HepG2 (cell line): ENCODE data around the gene MYBPC2. TPM values are rescaled to one million over a fixed set of nuclear protein-coding genes. Genes with fewer than 3 reads are reported as not detected.

Source experiments
- ATAC-seq: fragments of 200-7000 bp; cut with Tn5 transposase; 3 replicates; pipeline ENCODE4 v1.9.1; 2020; ENCODE audit warnings: mild to moderate bottlenecking, moderate library complexity
- BruUV-seq: library from RNA; stranded (reverse); fragments of 400-500 nt; replicated peaks from 2 replicates; lab custom pipeline; 2021; lab: Mats Ljungman, UMichigan
- CTCF ChIA-PET: fragments of 300-600 bp; formaldehyde crosslinking; extraction: SDS; loops from one replicate; lab custom pipeline; 2021; ENCODE audit warnings: low total read pairs, inconsistent platforms, low intra/inter-chr PET ratio; lab: Yijun Ruan, JAX
- POLR2A ChIA-PET: fragments of 350-600 bp; sonication (Branson Sonifier 250); formaldehyde crosslinking; loops from one replicate; lab custom pipeline; 2020; ENCODE audit warnings: antibody characterized with exemption, inconsistent platforms; lab: Yijun Ruan, JAX
- DNase-seq: peaks from one replicate; pipeline ENCODE4 v3.0.0-alpha.2; 2015; ENCODE audit warnings: low spot score
- FAIRE-seq: peaks from 3 replicates; lab custom pipeline; 2011; peaks lifted over from hg19 to GRCh38; lab: Jason Lieb, UNC
- H2AFZ ChIP-seq: one replicate; pipeline ENCODE4 v1.6.1; 2011; ENCODE audit warnings: low read length, inconsistent platforms
- H3K27ac ChIP-seq: fragments of 300-600 bp; 3 replicates; pipeline ENCODE4 v1.8.0; 2011; ENCODE audit warnings: mixed run types, mild to moderate bottlenecking, mixed read lengths, low read length, inconsistent platforms; ENCODE audit not compliant: insufficient read depth; ENCODE audit errors: extremely low read length
- H3K27me3 ChIP-seq, 2 experiments: fragments of 200-600 bp in 1 of 2; 2 replicates in 1 of 2; 3 replicates in 1 of 2; pipeline versions ENCODE4 v1.6.0 to v1.8.0; 2011; ENCODE audit warnings: low read length in 2 of 2, mild to moderate bottlenecking in 2 of 2, moderate library complexity in 2 of 2, inconsistent platforms in 1 of 2; ENCODE audit not compliant: insufficient read depth in 2 of 2, control insufficient read depth in 1 of 2
- H3K36me3 ChIP-seq, 2 experiments: fragments of 200-600 bp in 1 of 2; replicated peaks in 1 of 2; 2 replicates in 1 of 2; 3 replicates in 1 of 2; pipeline versions ENCODE4 v1.5.1 to v1.8.0; 2011; ENCODE audit warnings: low read length in 2 of 2, inconsistent platforms in 1 of 2; ENCODE audit not compliant: insufficient read depth in 2 of 2, control insufficient read depth in 1 of 2
- H3K4me1 ChIP-seq: 2 replicates; pipeline ENCODE4 v1.5.1; 2012; ENCODE audit warnings: low read length, inconsistent platforms; ENCODE audit not compliant: insufficient read depth
- H3K4me2 ChIP-seq: 2 replicates; pipeline ENCODE4 v1.6.0; 2011; ENCODE audit warnings: low read depth, low read length, inconsistent platforms
- H3K4me3 ChIP-seq, 3 experiments: fragments of 200-600 bp in 1 of 3; sonication (generic), shearing (Covaris generic) in 1 of 3; replicated peaks in 1 of 3; 2 replicates each; pipeline ENCODE4 v1.5.1; 2011 to 2016; ENCODE audit warnings: low read length in 3 of 3, inconsistent platforms in 2 of 3, low read depth in 2 of 3, mild to moderate bottlenecking in 2 of 3, control low read depth in 1 of 3, mixed read lengths in 1 of 3; ENCODE audit not compliant: insufficient read depth in 1 of 3
- H3K79me2 ChIP-seq: one replicate; pipeline ENCODE4 v1.6.1; 2011; ENCODE audit warnings: low read length, inconsistent platforms; ENCODE audit not compliant: insufficient read depth
- H3K9ac ChIP-seq: 2 replicates; pipeline ENCODE4 v1.6.0; 2011; ENCODE audit warnings: mild to moderate bottlenecking, low read depth, low read length, inconsistent platforms; ENCODE audit not compliant: insufficient read depth
- H3K9me3 ChIP-seq: 2 replicates; pipeline ENCODE4 v1.5.1; 2012; ENCODE audit warnings: mild to moderate bottlenecking, low read length
- H4K20me1 ChIP-seq: 2 replicates; pipeline ENCODE4 v1.6.0; 2011; ENCODE audit warnings: inconsistent platforms, mild to moderate bottlenecking, low read length, moderate library complexity; ENCODE audit not compliant: insufficient read depth
- CC2D1A ChIP-seq: sonication (generic); formaldehyde crosslinking; IDR thresholded peaks from 2 replicates; pipeline ENCODE4 v1.8.1; 2023; ENCODE audit warnings: mild to moderate bottlenecking, missing genetic modification reagents
- EZH2 ChIP-seq: conservative IDR thresholded peaks from 2 replicates; pipeline ENCODE4 v1.6.1; 2012; ENCODE audit warnings: mild to moderate bottlenecking, low read depth, low read length, moderate library complexity
- IKZF1 ChIP-seq: fragments of 450-650 bp; IDR thresholded peaks from 2 replicates; pipeline ENCODE4 v1.7.1; 2016
- SRSF4 ChIP-seq: fragments of 200-400 bp; formaldehyde crosslinking; IDR thresholded peaks from one replicate; pipeline ENCODE4 v1.6.1; 2018; ENCODE audit warnings: mild to moderate bottlenecking, low read depth, low read length, moderate library complexity; ENCODE audit not compliant: poor library complexity, severe bottlenecking
- ZBTB1 ChIP-seq: sonication (generic); formaldehyde crosslinking; IDR thresholded peaks from 2 replicates; pipeline ENCODE4 v1.4.0; 2020; ENCODE audit warnings: missing genetic modification reagents, borderline replicate concordance
- ZNF24 ChIP-seq: fragments of 450-650 bp; IDR thresholded peaks from 2 replicates; pipeline ENCODE4 v1.6.1; 2017; ENCODE audit warnings: antibody characterized with exemption, mild to moderate bottlenecking
- ZNF768 ChIP-seq: sonication (generic); formaldehyde crosslinking; IDR thresholded peaks from 2 replicates; pipeline ENCODE4 v1.4.0; 2020; ENCODE audit warnings: missing genetic modification reagents
- WGBS: methylation state at CpG from one replicate; pipeline ENCODE4 v1.1.6; 2017; ENCODE audit warnings: low lambda C conversion rate; 5-methylcytosine and 5-hydroxymethylcytosine counted together
- in situ Hi-C: cut with HindIII; loops from 2 replicates; pipeline ENCODE4 v1.10.0; 2017; ENCODE audit warnings: low pct_unique_long_range_greater_than_20kb; ENCODE audit not compliant: extremely low pct_ligation_motif_present
- intact Hi-C: fragments of 100-400 bp; cut with micrococcal nuclease; formaldehyde crosslinking; loops from one replicate; pipeline ENCODE4 v1.10.0; 2022; ENCODE audit not compliant: unreplicated experiment
- polyA plus RNA-seq, 8 experiments: library from polyadenylated mRNA; depleted of rRNA in 3 of 8; stranded (reverse) in 7 of 8; unstranded in 1 of 8; fragments of >200 nt; fragmentation: Illumina TruSeq in 4 of 8; extraction: Trizol in 4 of 8; gene quantifications; 2 replicates each; pipeline versions ENCODE4 v1.2.1 to v1.2.3, GENCODE V29; 2011 to 2016; ENCODE audit warnings: low read depth in 4 of 8, missing spikeins in 1 of 8, mixed read lengths in 1 of 8; ENCODE audit not compliant: insufficient read depth in 1 of 8
- total RNA-seq, 5 experiments: library from RNA; depleted of rRNA; stranded (reverse); fragments of >200 nt; fragmentation: Illumina TruSeq; extraction: Trizol; gene quantifications; 2 replicates each; pipeline ENCODE4 v1.2.3, GENCODE V29; 2016; ENCODE audit warnings: low read depth in 1 of 5
- TF ChIP-seq, protein P1 (sequence below): IDR thresholded peaks from 2 replicates; pipeline ENCODE4 v1.6.1; 2016; ENCODE audit warnings: missing compliant biosample characterization, missing genetic modification reagents, borderline replicate concordance
- TF ChIP-seq, protein P2 (sequence below): sonication (generic); formaldehyde crosslinking; IDR thresholded peaks from 2 replicates; pipeline ENCODE4 v1.5.0; 2020; ENCODE audit warnings: mild to moderate bottlenecking, missing genetic modification reagents, moderate library complexity
- TF ChIP-seq, protein P3 (sequence below): sonication (generic); formaldehyde crosslinking; IDR thresholded peaks from 2 replicates; pipeline ENCODE4 v1.5.0; 2020; ENCODE audit warnings: mild to moderate bottlenecking, missing genetic modification reagents, borderline replicate concordance

MYBPC2 gene
- total and polyA plus RNA-seq, 2 of the 13 experiments (the other 11 are each of a cell fraction or from before 2014, with no cell fraction given), result not detected

DNA sequence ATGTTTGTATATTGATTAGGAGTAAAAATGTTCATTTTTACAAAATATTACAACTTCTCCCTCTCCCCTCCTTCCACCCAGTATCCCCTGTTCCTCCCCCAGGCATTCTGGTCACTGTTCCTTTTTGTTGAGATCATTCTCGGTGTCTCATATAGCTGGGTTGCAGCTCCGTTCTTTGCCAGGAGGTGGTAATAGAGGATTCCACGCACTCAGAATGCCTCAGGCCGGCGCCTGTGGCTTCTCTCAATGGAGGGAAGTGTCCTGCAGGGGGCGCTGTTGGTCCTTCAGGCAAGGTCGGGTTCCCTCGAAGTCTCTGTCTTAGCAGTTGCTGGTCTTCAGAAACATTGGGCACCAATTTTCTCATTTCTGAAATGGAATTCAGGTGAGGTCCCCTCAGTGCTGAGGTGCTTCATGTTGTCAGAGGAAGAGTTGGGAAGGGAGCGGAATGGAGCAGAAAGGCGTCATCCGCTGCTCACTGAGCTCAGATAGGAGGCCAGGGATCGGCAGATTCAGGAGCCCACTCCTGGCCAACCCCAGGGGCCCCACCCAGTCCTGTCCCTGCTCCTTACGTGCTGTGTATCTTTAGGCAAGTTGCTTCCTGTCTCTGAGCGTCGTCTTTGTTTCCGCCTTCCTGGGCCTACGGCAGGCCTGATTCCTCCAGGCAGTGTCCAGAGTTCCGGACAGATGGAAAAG lies 54.3 kb downstream of the MYBPC2 start:
- Histone ChIP-seq H3K4me2 (no peak overlapping the region), H3K4me3 (no peak overlapping the region), H3K4me1 (no peaks in the 10 kb centered on the region), H3K9me3 (peaks cover 15% of the 10 kb centered on the region), H3K27ac (no peak overlapping the region), H4K20me1 (no peaks in the 10 kb centered on the region), H3K36me3 (no peaks in the 10 kb centered on the region), H3K9ac (no peak overlapping the region), H2AFZ (no peak overlapping the region), H3K79me2 (no peaks in the 10 kb centered on the region), H3K27me3 (peaks cover 7 to 36% of the 10 kb centered on the region in 2 experiments; a peak in 4 of 5 replicates)
- DNase-seq (peak; percentile 51), FAIRE-seq (no peak), ATAC-seq (no peak)
- in situ Hi-C loops, result no loop called here
- ChIA-PET POLR2A (no interaction called here), CTCF (no interaction called here)
- 63% methylated on average over 18 of the region's 18 CpGs for WGBS
- intact Hi-C loops, result no loop called here
- no TSS peak for BruUV-seq
- no peak for TF ChIP-seq EZH2
- TF ChIP-seq ZNF24, result no peak
- no peak for TF ChIP-seq SRSF4
- TF ChIP-seq, protein P1, sequence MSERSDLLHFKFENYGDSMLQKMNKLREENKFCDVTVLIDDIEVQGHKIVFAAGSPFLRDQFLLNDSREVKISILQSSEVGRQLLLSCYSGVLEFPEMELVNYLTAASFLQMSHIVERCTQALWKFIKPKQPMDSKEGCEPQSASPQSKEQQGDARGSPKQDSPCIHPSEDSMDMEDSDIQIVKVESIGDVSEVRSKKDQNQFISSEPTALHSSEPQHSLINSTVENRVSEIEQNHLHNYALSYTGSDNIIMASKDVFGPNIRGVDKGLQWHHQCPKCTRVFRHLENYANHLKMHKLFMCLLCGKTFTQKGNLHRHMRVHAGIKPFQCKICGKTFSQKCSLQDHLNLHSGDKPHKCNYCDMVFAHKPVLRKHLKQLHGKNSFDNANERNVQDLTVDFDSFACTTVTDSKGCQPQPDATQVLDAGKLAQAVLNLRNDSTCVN, result no peak
- TF ChIP-seq ZBTB1 (CRISPR knock-in tag), result no peak
- TF ChIP-seq ZNF768 (CRISPR knock-in tag), result peak; percentile 78; the same call in 1 of the 2 replicates
- no peak for TF ChIP-seq CC2D1A (CRISPR knock-in tag)
- TF ChIP-seq, protein P2, sequence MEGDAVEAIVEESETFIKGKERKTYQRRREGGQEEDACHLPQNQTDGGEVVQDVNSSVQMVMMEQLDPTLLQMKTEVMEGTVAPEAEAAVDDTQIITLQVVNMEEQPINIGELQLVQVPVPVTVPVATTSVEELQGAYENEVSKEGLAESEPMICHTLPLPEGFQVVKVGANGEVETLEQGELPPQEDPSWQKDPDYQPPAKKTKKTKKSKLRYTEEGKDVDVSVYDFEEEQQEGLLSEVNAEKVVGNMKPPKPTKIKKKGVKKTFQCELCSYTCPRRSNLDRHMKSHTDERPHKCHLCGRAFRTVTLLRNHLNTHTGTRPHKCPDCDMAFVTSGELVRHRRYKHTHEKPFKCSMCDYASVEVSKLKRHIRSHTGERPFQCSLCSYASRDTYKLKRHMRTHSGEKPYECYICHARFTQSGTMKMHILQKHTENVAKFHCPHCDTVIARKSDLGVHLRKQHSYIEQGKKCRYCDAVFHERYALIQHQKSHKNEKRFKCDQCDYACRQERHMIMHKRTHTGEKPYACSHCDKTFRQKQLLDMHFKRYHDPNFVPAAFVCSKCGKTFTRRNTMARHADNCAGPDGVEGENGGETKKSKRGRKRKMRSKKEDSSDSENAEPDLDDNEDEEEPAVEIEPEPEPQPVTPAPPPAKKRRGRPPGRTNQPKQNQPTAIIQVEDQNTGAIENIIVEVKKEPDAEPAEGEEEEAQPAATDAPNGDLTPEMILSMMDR, result peak; percentile 53
- TF ChIP-seq, protein P3, sequence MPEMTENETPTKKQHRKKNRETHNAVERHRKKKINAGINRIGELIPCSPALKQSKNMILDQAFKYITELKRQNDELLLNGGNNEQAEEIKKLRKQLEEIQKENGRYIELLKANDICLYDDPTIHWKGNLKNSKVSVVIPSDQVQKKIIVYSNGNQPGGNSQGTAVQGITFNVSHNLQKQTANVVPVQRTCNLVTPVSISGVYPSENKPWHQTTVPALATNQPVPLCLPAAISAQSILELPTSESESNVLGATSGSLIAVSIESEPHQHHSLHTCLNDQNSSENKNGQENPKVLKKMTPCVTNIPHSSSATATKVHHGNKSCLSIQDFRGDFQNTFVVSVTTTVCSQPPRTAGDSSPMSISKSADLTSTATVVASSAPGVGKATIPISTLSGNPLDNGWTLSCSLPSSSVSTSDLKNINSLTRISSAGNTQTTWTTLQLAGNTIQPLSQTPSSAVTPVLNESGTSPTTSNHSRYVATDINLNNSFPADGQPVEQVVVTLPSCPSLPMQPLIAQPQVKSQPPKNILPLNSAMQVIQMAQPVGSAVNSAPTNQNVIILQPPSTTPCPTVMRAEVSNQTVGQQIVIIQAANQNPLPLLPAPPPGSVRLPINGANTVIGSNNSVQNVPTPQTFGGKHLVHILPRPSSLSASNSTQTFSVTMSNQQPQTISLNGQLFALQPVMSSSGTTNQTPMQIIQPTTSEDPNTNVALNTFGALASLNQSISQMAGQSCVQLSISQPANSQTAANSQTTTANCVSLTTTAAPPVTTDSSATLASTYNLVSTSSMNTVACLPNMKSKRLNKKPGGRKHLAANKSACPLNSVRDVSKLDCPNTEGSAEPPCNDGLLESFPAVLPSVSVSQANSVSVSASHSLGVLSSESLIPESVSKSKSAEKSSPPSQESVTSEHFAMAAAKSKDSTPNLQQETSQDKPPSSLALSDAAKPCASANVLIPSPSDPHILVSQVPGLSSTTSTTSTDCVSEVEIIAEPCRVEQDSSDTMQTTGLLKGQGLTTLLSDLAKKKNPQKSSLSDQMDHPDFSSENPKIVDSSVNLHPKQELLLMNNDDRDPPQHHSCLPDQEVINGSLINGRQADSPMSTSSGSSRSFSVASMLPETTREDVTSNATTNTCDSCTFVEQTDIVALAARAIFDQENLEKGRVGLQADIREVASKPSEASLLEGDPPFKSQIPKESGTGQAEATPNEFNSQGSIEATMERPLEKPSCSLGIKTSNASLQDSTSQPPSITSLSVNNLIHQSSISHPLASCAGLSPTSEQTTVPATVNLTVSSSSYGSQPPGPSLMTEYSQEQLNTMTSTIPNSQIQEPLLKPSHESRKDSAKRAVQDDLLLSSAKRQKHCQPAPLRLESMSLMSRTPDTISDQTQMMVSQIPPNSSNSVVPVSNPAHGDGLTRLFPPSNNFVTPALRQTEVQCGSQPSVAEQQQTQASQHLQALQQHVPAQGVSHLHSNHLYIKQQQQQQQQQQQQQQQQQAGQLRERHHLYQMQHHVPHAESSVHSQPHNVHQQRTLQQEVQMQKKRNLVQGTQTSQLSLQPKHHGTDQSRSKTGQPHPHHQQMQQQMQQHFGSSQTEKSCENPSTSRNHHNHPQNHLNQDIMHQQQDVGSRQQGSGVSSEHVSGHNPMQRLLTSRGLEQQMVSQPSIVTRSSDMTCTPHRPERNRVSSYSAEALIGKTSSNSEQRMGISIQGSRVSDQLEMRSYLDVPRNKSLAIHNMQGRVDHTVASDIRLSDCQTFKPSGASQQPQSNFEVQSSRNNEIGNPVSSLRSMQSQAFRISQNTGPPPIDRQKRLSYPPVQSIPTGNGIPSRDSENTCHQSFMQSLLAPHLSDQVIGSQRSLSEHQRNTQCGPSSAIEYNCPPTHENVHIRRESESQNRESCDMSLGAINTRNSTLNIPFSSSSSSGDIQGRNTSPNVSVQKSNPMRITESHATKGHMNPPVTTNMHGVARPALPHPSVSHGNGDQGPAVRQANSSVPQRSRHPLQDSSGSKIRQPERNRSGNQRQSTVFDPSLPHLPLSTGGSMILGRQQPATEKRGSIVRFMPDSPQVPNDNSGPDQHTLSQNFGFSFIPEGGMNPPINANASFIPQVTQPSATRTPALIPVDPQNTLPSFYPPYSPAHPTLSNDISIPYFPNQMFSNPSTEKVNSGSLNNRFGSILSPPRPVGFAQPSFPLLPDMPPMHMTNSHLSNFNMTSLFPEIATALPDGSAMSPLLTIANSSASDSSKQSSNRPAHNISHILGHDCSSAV, result no peak
- TF ChIP-seq IKZF1, result no peak
